ENCODE data around the gene MYH6.
"Not testable (repeated sequence)": the region's sequence is repeated elsewhere in the genome, so short reads cannot be mapped to it uniquely, and the experiment has no call there.

MYH6 gene

GRCh38 chr14:23399591-23399990, 8.5 kb downstream of the MYH6 start:
- TF ChIP-seq CTCF (IDR thresholded peaks at IDR 0.05; ENCODE audit: low read depth, low read length) = no peak
- H3K4me3 ChIP-seq (ENCODE audit: low read depth, low read length) = no peak overlapping the region

- no peak for TF ChIP-seq CTCF (IDR thresholded peaks at IDR 0.05; ENCODE audit: low read depth, low read length)
- no peak overlapping the region for H3K4me3 ChIP-seq (ENCODE audit: low read depth, low read length)
Measured at GRCh38 chr14:23399136-23399535, 8.9 kb downstream of the MYH6 start.

- H3K4me3 ChIP-seq (ENCODE audit: low read depth, low read length) = no peak overlapping the region
- TF ChIP-seq CTCF (IDR thresholded peaks at IDR 0.05; ENCODE audit: low read depth, low read length) = no peak
Measured at GRCh38 chr14:23398348-23398747, 9.7 kb downstream of the MYH6 start.

GRCh38 chr14:23396781-23397407, 11.2 kb downstream of the MYH6 start:
- TF ChIP-seq CTCF (IDR thresholded peaks at IDR 0.05; ENCODE audit: low read depth, low read length) = no peak
- H3K4me3 ChIP-seq (ENCODE audit: low read depth, low read length) = no peak overlapping the region

- H3K4me3 ChIP-seq (ENCODE audit: low read depth, low read length) = no peak overlapping the region
- no peak for TF ChIP-seq CTCF (IDR thresholded peaks at IDR 0.05; ENCODE audit: low read depth, low read length)
Measured at GRCh38 chr14:23396126-23396525, 11.9 kb downstream of the MYH6 start.

- TF ChIP-seq CTCF (IDR thresholded peaks at IDR 0.05; ENCODE audit: low read depth, low read length) = no peak
- no peak overlapping the region for H3K4me3 ChIP-seq (ENCODE audit: low read depth, low read length)
Measured at GRCh38 chr14:23392613-23393012, 15.5 kb downstream of the MYH6 start.

- H3K4me3 ChIP-seq (ENCODE audit: low read depth, low read length) = not testable (repeated sequence)
Measured at GRCh38 chr14:23389871-23390270, 18.2 kb downstream of the MYH6 start.

- TF ChIP-seq CTCF (IDR thresholded peaks at IDR 0.05; ENCODE audit: low read depth, low read length) = no peak
Measured at GRCh38 chr14:23389396-23389795, 18.7 kb downstream of the MYH6 start.

More at GRCh38 chr14:23389396-23389795, 18.7 kb downstream of the MYH6 start:
- H3K4me3 ChIP-seq (ENCODE audit: low read depth, low read length) = no peak overlapping the region

Data from WI38 (cell line).